IMR-90 (cell line): ENCODE data around the gene PRPS1. TPM values are rescaled to one million over a fixed set of nuclear protein-coding genes. Genes with fewer than 3 reads are reported as not detected.

ENCODE experiments used
- ATAC-seq: fragments of 200-7000 bp; cut with Tn5 transposase; 2 replicates; pipeline ENCODE4 v1.9.1; 2020; ENCODE audit warnings: low read depth, mild to moderate bottlenecking, moderate library complexity
- BruUV-seq: library from RNA; stranded (reverse); fragments of 400-500 nt; replicated peaks from 2 replicates; lab custom pipeline; 2021; lab: Mats Ljungman, UMichigan
- CTCF ChIA-PET: fragments of 300-600 bp; formaldehyde crosslinking; extraction: SDS; loops from one replicate; lab custom pipeline; 2021; ENCODE audit warnings: antibody characterized with exemption; lab: Yijun Ruan, JAX
- POLR2A ChIA-PET: fragments of 300-600 bp; sonication (Branson Sonifier 250); formaldehyde crosslinking; loops from one replicate; lab custom pipeline; 2022; ENCODE audit warnings: antibody characterized with exemption; ENCODE audit not compliant: unreplicated experiment; lab: Charles Lee
- DNase-seq: peaks from one replicate; pipeline ENCODE4 v3.0.0; 2013
- H2AFZ ChIP-seq: replicated peaks from 2 replicates; pipeline ENCODE3; 2013; ENCODE audit warnings: low read length, mild to moderate bottlenecking; ENCODE audit not compliant: poor library complexity
- H2AK5ac ChIP-seq: 2 replicates; pipeline ENCODE4 v1.6.1; 2013; ENCODE audit warnings: low read depth, low read length, inconsistent platforms
- H2AK9ac ChIP-seq: replicated peaks from 2 replicates; pipeline ENCODE3; 2013; ENCODE audit warnings: mild to moderate bottlenecking, low read depth, low read length, moderate library complexity; ENCODE audit not compliant: poor library complexity
- H2BK120ac ChIP-seq: 2 replicates; pipeline ENCODE4 v1.6.1; 2013; ENCODE audit warnings: low read depth, low read length, inconsistent platforms
- H2BK15ac ChIP-seq: 3 replicates; pipeline ENCODE4 v1.6.1; 2013; ENCODE audit warnings: low read depth, low read length, inconsistent platforms
- H2BK20ac ChIP-seq: 2 replicates; pipeline ENCODE4 v1.6.1; 2013; ENCODE audit warnings: low read depth, mild to moderate bottlenecking, inconsistent platforms, low read length, moderate library complexity
- H2BK5ac ChIP-seq: 2 replicates; pipeline ENCODE4 v1.6.1; 2013; ENCODE audit warnings: mild to moderate bottlenecking, low read depth, low read length, inconsistent platforms; ENCODE audit not compliant: poor library complexity, severe bottlenecking
- H3K14ac ChIP-seq: replicated peaks from 2 replicates; pipeline ENCODE4 v1.6.1; 2013; ENCODE audit warnings: low read depth, low read length, inconsistent platforms
- H3K18ac ChIP-seq: 2 replicates; pipeline ENCODE4 v1.6.1; 2013; ENCODE audit warnings: low read depth, low read length, control low read depth
- H3K23ac ChIP-seq: 2 replicates; pipeline ENCODE4 v1.6.1; 2013; ENCODE audit warnings: low read depth, low read length, inconsistent platforms
- H3K27ac ChIP-seq: 2 replicates; pipeline ENCODE4 v1.5.1; 2013; ENCODE audit warnings: mild to moderate bottlenecking, control low read depth, low read length; ENCODE audit not compliant: insufficient read depth
- H3K27me3 ChIP-seq: 2 replicates; pipeline ENCODE4 v1.6.1; 2013; ENCODE audit warnings: low read length; ENCODE audit not compliant: control insufficient read depth, insufficient read depth
- H3K36me3 ChIP-seq: 2 replicates; pipeline ENCODE4 v1.6.1; 2013; ENCODE audit warnings: low read length, mixed read lengths; ENCODE audit not compliant: control insufficient read depth, insufficient read depth
- H3K4ac ChIP-seq: 2 replicates; pipeline ENCODE4 v1.6.1; 2013; ENCODE audit warnings: low read depth, low read length, inconsistent platforms
- H3K4me1 ChIP-seq: 2 replicates; pipeline ENCODE4 v1.6.1; 2013; ENCODE audit warnings: low read length, mixed read lengths; ENCODE audit not compliant: control insufficient read depth, insufficient read depth
- H3K4me2 ChIP-seq: 2 replicates; pipeline ENCODE4 v1.6.1; 2013; ENCODE audit warnings: low read depth, mild to moderate bottlenecking, control low read depth, low read length, moderate library complexity
- H3K4me3 ChIP-seq: 2 replicates; pipeline ENCODE4 v1.5.1; 2013; ENCODE audit warnings: low read depth, mild to moderate bottlenecking, control low read depth, low read length, moderate library complexity; ENCODE audit not compliant: insufficient read depth
- H3K56ac ChIP-seq: 2 replicates; pipeline ENCODE4 v1.6.1; 2013; ENCODE audit warnings: low read length, inconsistent platforms; ENCODE audit not compliant: insufficient read depth; ENCODE audit errors: extremely low read depth
- H3K79me1 ChIP-seq, 2 experiments: 2 replicates each; pipeline ENCODE4 v1.6.1; 2013; ENCODE audit warnings: low read length in 2 of 2, inconsistent platforms in 1 of 2, low read depth in 1 of 2
- H3K9ac ChIP-seq: 2 replicates; pipeline ENCODE4 v1.6.1; 2013; ENCODE audit warnings: low read depth, low read length, control low read depth
- H3K9me1 ChIP-seq: 2 replicates; pipeline ENCODE4 v1.6.1; 2013; ENCODE audit warnings: low read length, inconsistent platforms; ENCODE audit not compliant: insufficient read depth
- H3K9me3 ChIP-seq: 2 replicates; pipeline ENCODE4 v1.6.1; 2013; ENCODE audit warnings: low read length; ENCODE audit not compliant: control insufficient read depth, insufficient read depth
- H4K20me1 ChIP-seq: 2 replicates; pipeline ENCODE4 v1.6.1; 2013; ENCODE audit warnings: low read length, inconsistent platforms; ENCODE audit not compliant: insufficient read depth
- H4K5ac ChIP-seq: 2 replicates; pipeline ENCODE4 v1.6.1; 2013; ENCODE audit warnings: mild to moderate bottlenecking, low read depth, low read length, control low read depth
- H4K8ac ChIP-seq, 2 experiments: 2 replicates each; pipeline ENCODE4 v1.6.1; 2013; ENCODE audit warnings: low read depth in 2 of 2, low read length in 2 of 2, control low read depth in 1 of 2, inconsistent platforms in 1 of 2
- H4K91ac ChIP-seq: 2 replicates; pipeline ENCODE4 v1.6.1; 2013; ENCODE audit warnings: low read depth, low read length, inconsistent platforms; ENCODE audit not compliant: insufficient read depth
- SMC3 ChIP-seq: fragments of 150-350 bp; IDR thresholded peaks from 2 replicates; pipeline ENCODE4 v1.6.1; 2016; ENCODE audit warnings: low read depth, mild to moderate bottlenecking, antibody characterized with exemption, low read length, moderate library complexity
- WGBS, 2 experiments: methylation state at CpG; one replicate each; pipeline versions ENCODE4 v1.1.5 to v1.1.7; 2013; ENCODE audit warnings: missing lambda C conversion rate in 2 of 2; ENCODE audit not compliant: insufficient read length in 1 of 2; ENCODE audit errors: extremely low coverage in 2 of 2; 5-methylcytosine and 5-hydroxymethylcytosine counted together
- dilution Hi-C: fragments of 300-500 bp; cut with HindIII; formaldehyde crosslinking; loops from one replicate; pipeline ENCODE4 v1.14.3; 2018; ENCODE audit warnings: low sequenced_read_pairs; ENCODE audit not compliant: unreplicated experiment
- in situ Hi-C: fragments of 300-500 bp; cut with MboI; formaldehyde crosslinking; loops from 3 replicates; pipeline ENCODE4 v1.14.3; 2019; ENCODE audit warnings: low sequenced_read_pairs, inconsistent platforms, mixed read lengths
- intact Hi-C: fragments of 100-400 bp; cut with micrococcal nuclease; formaldehyde crosslinking; loops from 2 replicates; pipeline ENCODE4 v1.10.0; 2022
- polyA plus RNA-seq, 3 experiments: library from polyadenylated mRNA; depleted of rRNA; stranded (reverse); fragments of >200 nt; gene quantifications; 2 replicates each; pipeline ENCODE4 v1.2.3, GENCODE V29; 2012; ENCODE audit warnings: low replicate concordance in 1 of 3
- total RNA-seq: library from RNA; depleted of rRNA; stranded (reverse); fragments of >200 nt; gene quantifications from 2 replicates; pipeline ENCODE4 v1.2.3, GENCODE V29; 2012

Gene PRPS1
- total and polyA plus RNA-seq, 2 of the 4 experiments (the other 2 are of a cell fraction), result 118 to 137 TPM

GRCh38 chrX:107678957-107679740 is 50.8 kb downstream of the PRPS1 start:
- H3K27me3 ChIP-seq, result peaks cover 23% of the 10 kb centered on the region
- no peak overlapping the region for H2AK5ac ChIP-seq
- TF ChIP-seq SMC3, result no peak
- H4K20me1 ChIP-seq, result no peaks in the 10 kb centered on the region
- no CpG with 5 or more reads among the region's 8 CpGs for WGBS, 2 experiments
- no peak overlapping the region; the same call in 1 of the 2 replicates for H2BK120ac ChIP-seq
- no peaks in the 10 kb centered on the region for H3K9me3 ChIP-seq
- POLR2A ChIA-PET, result no interaction called here
- no peak overlapping the region for H3K4ac ChIP-seq
- intact Hi-C loops (loop anchor here (5.0 kb wide), 1 partner anchor 98 kb away; the partner anchor contains the start of genes NCBP2L and TSC22D3), dilution Hi-C loops (no loop called here), in situ Hi-C loops (loop anchor here (5.0 kb wide), 1 partner anchor 38 kb away; no protein-coding TSS in a partner anchor)
- H2AK9ac ChIP-seq, result no peak overlapping the region
- H3K9me1 ChIP-seq, result no peaks in the 10 kb centered on the region
- no peak overlapping the region for H3K4me2 ChIP-seq
- H4K5ac ChIP-seq, result no peak overlapping the region
- BruUV-seq, result no TSS peak
- peak overlapping the region; percentile 19 for H2AFZ ChIP-seq
- no peak overlapping the region for H3K27ac ChIP-seq
- H2BK15ac ChIP-seq, result no peak overlapping the region
- H3K9ac ChIP-seq, result no peak overlapping the region
- H2BK5ac ChIP-seq, result no peak overlapping the region
- no peaks in the 10 kb centered on the region for H3K79me1 ChIP-seq
- ATAC-seq (no peak), DNase-seq (peak; percentile 71)
- no peaks in the 10 kb centered on the region for H3K4me1 ChIP-seq
- no peaks in the 10 kb centered on the region for H3K36me3 ChIP-seq
- H4K91ac ChIP-seq, result no peak overlapping the region
- no peak overlapping the region for H2BK20ac ChIP-seq
- H4K8ac ChIP-seq, result no peak overlapping the region
- no peak overlapping the region for H3K14ac ChIP-seq
- CTCF ChIA-PET, result no interaction called here
- H3K18ac ChIP-seq, result no peak overlapping the region
- no peak overlapping the region for H3K23ac ChIP-seq
- no peak overlapping the region for H3K4me3 ChIP-seq
- no peak overlapping the region for H3K56ac ChIP-seq
